Ascending aorta (tissue), 2 donors: Measurements from ENCODE around the gene TACR1. TPM values are rescaled to one million over a fixed set of nuclear protein-coding genes. Genes with fewer than 3 reads are reported as not detected.

ENCODE experiments used
- DNase-seq, 2 donors: peaks; one replicate each; pipeline ENCODE4 v3.0.0-alpha.2; 2019; ENCODE audit warnings: low spot score in 2 of 2
- H3K27ac ChIP-seq, 2 donors: fragments of 200-600 bp; sonication (generic); one replicate each; pipeline ENCODE4 v1.5.1; 2016 to 2017; ENCODE audit warnings: mild to moderate bottlenecking in 1 of 2
- H3K27me3 ChIP-seq: fragments of 200-600 bp; sonication (generic); one replicate; pipeline ENCODE4 v1.5.1; 2017
- H3K36me3 ChIP-seq, 2 donors: fragments of 200-600 bp; sonication (generic); one replicate each; pipeline ENCODE4 v1.5.1; 2016
- H3K4me1 ChIP-seq, 2 donors: fragments of 200-600 bp; sonication (generic); one replicate each; pipeline ENCODE4 v1.5.1; 2016 to 2017; ENCODE audit warnings: mild to moderate bottlenecking in 1 of 2
- H3K4me3 ChIP-seq, 2 donors: fragments of 200-600 bp; sonication (generic); one replicate each; pipeline ENCODE4 v1.5.1; 2016 to 2017; ENCODE audit warnings: mild to moderate bottlenecking in 1 of 2
- H3K9me3 ChIP-seq, 2 donors: fragments of 200-600 bp; sonication (generic); one replicate each; pipeline ENCODE4 v1.5.1; 2016
- CTCF ChIP-seq, 3 experiments: fragments of 200-600 bp in 2 of 3; fragments of 450-650 bp in 1 of 3; sonication (generic) in 2 of 3; IDR thresholded peaks; one replicate each; pipeline ENCODE4 v1.5.1; 2016 to 2019; ENCODE audit warnings: antibody characterized with exemption in 3 of 3, mild to moderate bottlenecking in 1 of 3, moderate library complexity in 1 of 3
- intact Hi-C: fragments of 100-400 bp; cut with DNase I; formaldehyde crosslinking; loops from one replicate; pipeline ENCODE4 v1.15.1; 2023
- total RNA-seq: library from RNA; depleted of rRNA; stranded (reverse); fragments of >200 nt; gene quantifications from one replicate; pipeline ENCODE4 v1.1.0, GENCODE V29; 2016

Gene TACR1
- total RNA-seq, 1 donor from 2014 or later = 27.5 TPM

GRCh38 chr2:75238670-75239330, 39.5 kb upstream of the TACR1 start:
- no peaks in the 10 kb centered on the region for H3K36me3 ChIP-seq
- DNase-seq = no peak
- TF ChIP-seq CTCF (IDR thresholded peaks at IDR 0.05) = no peak
- H3K27me3 ChIP-seq = no peaks in the 10 kb centered on the region
- no peak overlapping the region for H3K27ac ChIP-seq
- no peak overlapping the region for H3K4me3 ChIP-seq
- H3K4me1 ChIP-seq = no peaks in the 10 kb centered on the region
- H3K9me3 ChIP-seq = peaks cover 5 to 19% of the 10 kb centered on the region in 2 donors
- intact Hi-C loops = no loop called here

- intact Hi-C loops = no loop called here
- no peak for DNase-seq
- H3K27me3 ChIP-seq = no peaks in the 10 kb centered on the region
- H3K36me3 ChIP-seq = no peaks in the 10 kb centered on the region
- no peak overlapping the region for H3K4me3 ChIP-seq
- H3K27ac ChIP-seq = no peak overlapping the region
- peaks cover 4 to 5% of the 10 kb centered on the region in 2 donors for H3K9me3 ChIP-seq
- H3K4me1 ChIP-seq = no peaks in the 10 kb centered on the region
- TF ChIP-seq CTCF (IDR thresholded peaks at IDR 0.05) = no peak
Observed at GRCh38 chr2:75237296-75237695, 38.0 kb upstream of the TACR1 start.

- no peak for TF ChIP-seq CTCF (IDR thresholded peaks at IDR 0.05)
- Histone ChIP-seq H3K36me3 (no peaks in the 10 kb centered on the region), H3K9me3 (no peaks in the 10 kb centered on the region), H3K4me1 (no peaks in the 10 kb centered on the region), H3K27ac (no peak overlapping the region), H3K27me3 (no peaks in the 10 kb centered on the region), H3K4me3 (no peak overlapping the region)
- DNase-seq = no peak
- intact Hi-C loops = no loop called here
Observed at GRCh38 chr2:75233965-75234364, 34.6 kb upstream of the TACR1 start.

- H3K27ac ChIP-seq = no peak overlapping the region
- intact Hi-C loops = no loop called here
- no peaks in the 10 kb centered on the region for H3K27me3 ChIP-seq
- no peaks in the 10 kb centered on the region for H3K36me3 ChIP-seq
- DNase-seq = no peak
- H3K9me3 ChIP-seq = no peaks in the 10 kb centered on the region
- TF ChIP-seq CTCF (IDR thresholded peaks at IDR 0.05) = no peak
- H3K4me3 ChIP-seq = no peak overlapping the region
- H3K4me1 ChIP-seq = no peaks in the 10 kb centered on the region
Observed at GRCh38 chr2:75226617-75227016, 27.3 kb upstream of the TACR1 start.

- no peaks in the 10 kb centered on the region for H3K27me3 ChIP-seq
- no peak for DNase-seq
- no peaks in the 10 kb centered on the region for H3K4me1 ChIP-seq
- no peak overlapping the region for H3K4me3 ChIP-seq
- intact Hi-C loops = no loop called here
- no peak overlapping the region for H3K27ac ChIP-seq
- H3K9me3 ChIP-seq = no peaks in the 10 kb centered on the region
- no peak for TF ChIP-seq CTCF (IDR thresholded peaks at IDR 0.05)
- no peaks in the 10 kb centered on the region for H3K36me3 ChIP-seq
Observed at GRCh38 chr2:75226099-75226498, 26.8 kb upstream of the TACR1 start.

GRCh38 chr2:75224636-75225094, 25.3 kb upstream of the TACR1 start:
- intact Hi-C loops = no loop called here
- DNase-seq = no peak
- Histone ChIP-seq H3K27ac (no peak overlapping the region), H3K4me1 (no peaks in the 10 kb centered on the region), H3K27me3 (no peaks in the 10 kb centered on the region), H3K36me3 (no peaks in the 10 kb centered on the region), H3K9me3 (no peaks in the 10 kb centered on the region), H3K4me3 (no peak overlapping the region)
- TF ChIP-seq CTCF (IDR thresholded peaks at IDR 0.05) = no peak
